ENCODE measurements around the gene SLC6A11.

Gene SLC6A11

GRCh38 chr3:10984371-10984896, 168.4 kb downstream of the SLC6A11 start:
- DNase-seq = no peak

- no peak for DNase-seq
Observed at GRCh38 chr3:10985181-10985580, 169.2 kb downstream of the SLC6A11 start.

- no peak for DNase-seq
Observed at GRCh38 chr3:10986592-10986991, 170.6 kb downstream of the SLC6A11 start.

GRCh38 chr3:10988001-10988665, 172.1 kb downstream of the SLC6A11 start:
- DNase-seq = no peak

- no peak for DNase-seq
Observed at GRCh38 chr3:10988991-10989484, 173.0 kb downstream of the SLC6A11 start.
